HG03342 (cell line): ENCODE data around the gene CRKL.
"Not testable (repeated sequence)": the region's sequence is repeated elsewhere in the genome, so short reads cannot be mapped to it uniquely, and the experiment has no call there.

ENCODE experiments used
- ATAC-seq: cut with Tn5 transposase; IDR thresholded peaks from one replicate; pipeline ENCODE4 v1.9.1; 2021; ENCODE audit warnings: mild to moderate bottlenecking, moderate library complexity; ENCODE audit not compliant: unreplicated experiment

The CRKL gene

GRCh38 chr22:20965888-20966855 is 49.0 kb downstream of the CRKL start:
- no peak for ATAC-seq

- no peak for ATAC-seq
These were observed 49.9 kb downstream of the CRKL start, which contains the start of gene AIFM3 for GRCh38 chr22:20966883-20967696. TSS of gene AIFM3 (plus strand) at chr22:20967255. CDS start at chr22:20967945, 690 bp downstream.

GRCh38 chr22:20967697-20968211 is 50.5 kb downstream of the CRKL start:
- ATAC-seq: no peak

GRCh38 chr22:20968281-20968977 is 51.2 kb downstream of the CRKL start:
- ATAC-seq: no peak

- ATAC-seq: no peak
These were observed 53.9 kb downstream of the CRKL start for GRCh38 chr22:20970939-20971657.

- not testable (repeated sequence) for ATAC-seq
These were observed 54.9 kb downstream of the CRKL start for GRCh38 chr22:20972014-20972694.

- ATAC-seq: no peak
These were observed 55.8 kb downstream of the CRKL start for GRCh38 chr22:20972933-20973577.

- no peak for ATAC-seq
These were observed 56.6 kb downstream of the CRKL start for GRCh38 chr22:20973634-20974286.

GRCh38 chr22:20974336-20974955 is 57.2 kb downstream of the CRKL start:
- no peak for ATAC-seq

GRCh38 chr22:20975541-20976290 is 58.5 kb downstream of the CRKL start:
- no peak for ATAC-seq

- ATAC-seq: no peak
These were observed 59.2 kb downstream of the CRKL start for GRCh38 chr22:20976291-20976877.

GRCh38 chr22:20977019-20977418 is 59.8 kb downstream of the CRKL start:
- ATAC-seq: no peak

- ATAC-seq: no peak
These were observed 60.4 kb downstream of the CRKL start for GRCh38 chr22:20977516-20978170.

- ATAC-seq: no peak
These were observed 61.2 kb downstream of the CRKL start for GRCh38 chr22:20978419-20978818.

- no peak for ATAC-seq
These were observed 62.1 kb downstream of the CRKL start for GRCh38 chr22:20979243-20979809.

- ATAC-seq: no peak
These were observed 62.8 kb downstream of the CRKL start for GRCh38 chr22:20979940-20980453.
